GM23338 (cell line): ENCODE results near the gene OMD. TPM values are rescaled to one million over a fixed set of nuclear protein-coding genes. Genes with fewer than 3 reads are reported as not detected.

ENCODE experiments used
- ATAC-seq: fragments of 200-7000 bp; cut with Tn5 transposase; 3 replicates; pipeline ENCODE4 v1.9.1; 2020
- DNase-seq: peaks from one replicate; pipeline ENCODE4 v3.0.0-alpha.2; 2015; ENCODE audit warnings: low spot score
- H2AFZ ChIP-seq: fragments of 200-600 bp; sonication (generic); 2 replicates; pipeline ENCODE4 v1.8.0; 2016; ENCODE audit warnings: antibody characterized with exemption, mild to moderate bottlenecking, moderate library complexity
- H3F3A ChIP-seq: fragments of 200-600 bp; sonication (generic); replicated peaks from 2 replicates; pipeline ENCODE4 v1.8.0; 2017; ENCODE audit warnings: antibody characterized with exemption, mixed run types, low read depth
- H3K27ac ChIP-seq: fragments of 200-600 bp; sonication (generic); 2 replicates; pipeline ENCODE4 v1.6.1; 2016; ENCODE audit warnings: low read depth
- H3K27me3 ChIP-seq: fragments of 200-600 bp; sonication (generic); 2 replicates; pipeline ENCODE4 v1.8.0; 2016; ENCODE audit warnings: mild to moderate bottlenecking, mixed run types, moderate library complexity; ENCODE audit not compliant: insufficient read depth
- H3K36me3 ChIP-seq: fragments of 200-600 bp; sonication (generic); 2 replicates; pipeline ENCODE4 v1.8.0; 2016; ENCODE audit warnings: mild to moderate bottlenecking; ENCODE audit not compliant: insufficient read depth
- H3K4me1 ChIP-seq: fragments of 200-600 bp; sonication (generic); 2 replicates; pipeline ENCODE4 v1.8.0; 2016; ENCODE audit warnings: mild to moderate bottlenecking, moderate library complexity; ENCODE audit not compliant: insufficient read depth
- H3K4me2 ChIP-seq: fragments of 200-600 bp; sonication (generic); 2 replicates; pipeline ENCODE4 v1.7.1; 2017; ENCODE audit warnings: mixed run types
- H3K4me3 ChIP-seq: fragments of 200-600 bp; sonication (generic); 2 replicates; pipeline ENCODE4 v1.6.1; 2016; ENCODE audit warnings: mixed run types
- H3K79me2 ChIP-seq: fragments of 200-600 bp; sonication (generic); replicated peaks from 2 replicates; pipeline ENCODE4 v1.8.0; 2017; ENCODE audit warnings: mild to moderate bottlenecking; ENCODE audit not compliant: insufficient read depth
- H3K9me2 ChIP-seq: fragments of 200-600 bp; sonication (generic); 2 replicates; pipeline ENCODE4 v1.8.0; 2017; ENCODE audit not compliant: insufficient read depth
- H4K20me1 ChIP-seq: fragments of 200-600 bp; sonication (generic); replicated peaks from 2 replicates; pipeline ENCODE4 v1.8.0; 2017; ENCODE audit warnings: mild to moderate bottlenecking; ENCODE audit not compliant: insufficient read depth
- H3K27ac Mint-ChIP-seq: 2 replicates; pipeline ENCODE4 v1.8.0; 2020; ENCODE audit warnings: inconsistent platforms, mild to moderate bottlenecking, moderate library complexity, mixed read lengths
- H3K27me3 Mint-ChIP-seq: 3 replicates; pipeline ENCODE4 v1.8.0; 2022; ENCODE audit warnings: low read depth, mild to moderate bottlenecking, moderate library complexity, mixed read lengths, inconsistent platforms; ENCODE audit not compliant: insufficient read depth, poor library complexity
- H3K36me3 Mint-ChIP-seq: 3 replicates; pipeline ENCODE4 v1.8.0; 2021; ENCODE audit warnings: low read depth, mild to moderate bottlenecking, inconsistent platforms, moderate library complexity, mixed read lengths
- H3K4me1 Mint-ChIP-seq: 3 replicates; pipeline ENCODE4 v1.8.0; 2020; ENCODE audit warnings: mild to moderate bottlenecking, inconsistent platforms, mixed read lengths
- H3K4me3 Mint-ChIP-seq: 3 replicates; pipeline ENCODE4 v1.8.0; 2021; ENCODE audit warnings: moderate library complexity, mild to moderate bottlenecking, inconsistent platforms, mixed read lengths
- H3K9me3 Mint-ChIP-seq: 3 replicates; pipeline ENCODE4 v1.8.0; 2020; ENCODE audit warnings: moderate library complexity, mild to moderate bottlenecking, inconsistent platforms, mixed read lengths
- CREB1 ChIP-seq: fragments of 250-450 bp; sonication (Bioruptor Pico); IDR thresholded peaks from 2 replicates; pipeline ENCODE4 v1.5.0; 2020; ENCODE audit warnings: low read depth, mild to moderate bottlenecking, moderate library complexity
- EZH2 ChIP-seq: fragments of 200-600 bp; sonication (generic); IDR thresholded peaks from one replicate; pipeline ENCODE4 v1.8.0; 2017; ENCODE audit warnings: antibody characterized with exemption, mild to moderate bottlenecking, low read depth; ENCODE audit not compliant: unreplicated experiment
- EZH2phosphoT487 ChIP-seq: fragments of 200-600 bp; sonication (generic); IDR thresholded peaks from one replicate; pipeline ENCODE4 v1.8.1; 2018; ENCODE audit warnings: antibody characterized with exemption; ENCODE audit not compliant: unreplicated experiment
- JUNB ChIP-seq: IDR thresholded peaks from one replicate; pipeline ENCODE4 v1.6.1; 2016; ENCODE audit warnings: antibody characterized with exemption; ENCODE audit not compliant: unreplicated experiment
- NANOG ChIP-seq: IDR thresholded peaks from 2 replicates; pipeline ENCODE4 v1.6.1; 2016; ENCODE audit warnings: antibody characterized with exemption, borderline replicate concordance
- POLR2AphosphoS5 ChIP-seq: IDR thresholded peaks from 2 replicates; pipeline ENCODE4 v1.6.1; 2016; ENCODE audit warnings: antibody characterized with exemption, low read depth
- STAT1 ChIP-seq: IDR thresholded peaks from one replicate; pipeline ENCODE4 v1.6.1; 2016; ENCODE audit warnings: antibody characterized with exemption; ENCODE audit not compliant: unreplicated experiment
- ZNF331 ChIP-seq: fragments of 250-450 bp; sonication (Bioruptor Pico); IDR thresholded peaks from 2 replicates; pipeline ENCODE4 v1.5.0; 2020; ENCODE audit warnings: low read depth, mild to moderate bottlenecking, moderate library complexity
- polyA plus RNA-seq: library from polyadenylated mRNA; unstranded; fragments of >200 nt; fragmentation: Nextera tagmentation; extraction: Ambion mirVana; gene quantifications from 2 replicates; pipeline ENCODE4 v1.2.1, GENCODE V29; 2016
- total RNA-seq: library from RNA; depleted of rRNA; stranded (reverse); fragments of >200 nt; shearing (Covaris generic); gene quantifications from 2 replicates; pipeline ENCODE4 v1.2.3, GENCODE V29; 2014
- TF ChIP-seq, protein P1 (sequence below): IDR thresholded peaks from 2 replicates; pipeline ENCODE4 v1.6.1; 2016; ENCODE audit warnings: antibody characterized with exemption
- TF ChIP-seq, protein P2 (sequence below): fragments of 250-450 bp; sonication (Bioruptor Pico); IDR thresholded peaks from 2 replicates; pipeline ENCODE4 v1.5.0; 2020; ENCODE audit warnings: mild to moderate bottlenecking, moderate library complexity
- TF ChIP-seq, protein P3 (sequence below): IDR thresholded peaks from one replicate; pipeline ENCODE4 v1.6.1; 2018; ENCODE audit warnings: antibody characterized with exemption; ENCODE audit not compliant: unreplicated experiment

The OMD gene
- total and polyA plus RNA-seq, 2 experiments from 2014 or later, result 1.1 TPM; not detected in 1

DNA sequence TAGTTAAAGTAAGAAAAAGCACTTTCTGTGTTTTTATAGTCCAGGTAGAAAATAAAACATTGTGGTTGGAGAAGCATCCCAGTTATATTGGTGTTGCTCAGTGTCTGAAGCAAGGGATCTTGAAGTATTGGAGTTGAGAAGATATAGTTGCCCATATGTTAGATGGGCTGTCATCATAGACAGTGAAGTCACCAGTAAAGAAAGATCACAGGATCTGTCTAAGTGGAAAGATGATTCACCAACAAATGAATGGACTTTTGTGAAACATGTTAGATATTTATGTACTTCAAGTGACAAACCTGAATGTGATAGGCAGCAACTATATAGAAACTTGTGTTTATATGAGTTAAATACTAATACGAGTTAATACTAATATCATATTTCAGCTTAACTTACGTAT is 31.6 kb downstream of the OMD start:
- Histone ChIP-seq H3K27me3 (no peaks in the 10 kb centered on the region), H2AFZ (no peak overlapping the region), H3K79me2 (no peaks in the 10 kb centered on the region), H3K27ac (no peak overlapping the region), H3K4me3 (no peak overlapping the region), H3K4me2 (no peak overlapping the region), H3K9me2 (no peaks in the 10 kb centered on the region), H3K4me1 (no peaks in the 10 kb centered on the region), H3K36me3 (no peaks in the 10 kb centered on the region), H4K20me1 (no peaks in the 10 kb centered on the region), H3F3A (no peaks in the 10 kb centered on the region)
- DNase-seq (no peak), ATAC-seq (no peak)
- Mint-ChIP-seq H3K36me3 (no peaks in the 10 kb centered on the region; the same call in 2 of the 3 replicates), H3K27ac (no peak overlapping the region), H3K4me3 (no peak overlapping the region), H3K9me3 (no peaks in the 10 kb centered on the region), H3K27me3 (no peaks in the 10 kb centered on the region), H3K4me1 (no peaks in the 10 kb centered on the region)
- TF ChIP-seq JUNB, result no peak

DNA sequence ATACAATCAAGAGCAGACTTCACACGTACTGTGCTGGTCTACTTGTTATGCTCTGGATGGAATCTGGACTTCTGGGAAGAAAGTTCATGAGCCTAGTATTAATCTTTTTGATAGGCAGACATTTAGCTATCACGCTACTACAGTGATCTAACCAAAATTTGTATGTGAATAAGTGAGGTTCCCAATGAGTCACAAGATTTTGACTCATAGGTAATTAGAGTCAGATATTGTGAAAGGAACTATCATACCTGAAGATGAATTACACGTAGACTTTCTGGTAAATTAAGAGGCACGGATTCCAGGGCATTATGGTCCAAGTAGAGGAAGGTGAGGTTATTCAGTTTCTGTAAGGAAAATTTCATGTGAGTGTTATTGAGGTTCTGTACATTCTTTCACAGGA is 38.3 kb downstream of the OMD start:
- no peaks in the 10 kb centered on the region for H4K20me1 ChIP-seq
- H3K36me3 ChIP-seq, result no peaks in the 10 kb centered on the region
- no peaks in the 10 kb centered on the region for H3K9me3 Mint-ChIP-seq
- no peak for DNase-seq
- ATAC-seq, result no peak
- no peaks in the 10 kb centered on the region for H3K27me3 Mint-ChIP-seq
- H3K79me2 ChIP-seq, result no peaks in the 10 kb centered on the region
- no peak overlapping the region for H3K4me3 ChIP-seq
- H3K27ac ChIP-seq, result no peak overlapping the region
- peaks cover 1% of the 10 kb centered on the region; the same call in 1 of the 3 replicates for H3K4me1 Mint-ChIP-seq
- no peaks in the 10 kb centered on the region for H3K36me3 Mint-ChIP-seq
- H3K27ac Mint-ChIP-seq, result no peak overlapping the region
- no peaks in the 10 kb centered on the region for H3K27me3 ChIP-seq
- no peaks in the 10 kb centered on the region for H3K4me1 ChIP-seq
- H3K4me3 Mint-ChIP-seq, result no peak overlapping the region
- H3K4me2 ChIP-seq, result no peak overlapping the region
- H3F3A ChIP-seq, result no peaks in the 10 kb centered on the region
- H2AFZ ChIP-seq, result no peak overlapping the region
- no peaks in the 10 kb centered on the region for H3K9me2 ChIP-seq
- TF ChIP-seq EZH2phosphoT487 (no peak), NANOG (no peak), JUNB (no peak), EZH2 (no peak), STAT1 (no peak), CREB1 (CRISPR knock-in tag) (no peak), POLR2AphosphoS5 (no peak), ZNF331 (CRISPR knock-in tag) (no peak)
- TF ChIP-seq, protein P1, sequence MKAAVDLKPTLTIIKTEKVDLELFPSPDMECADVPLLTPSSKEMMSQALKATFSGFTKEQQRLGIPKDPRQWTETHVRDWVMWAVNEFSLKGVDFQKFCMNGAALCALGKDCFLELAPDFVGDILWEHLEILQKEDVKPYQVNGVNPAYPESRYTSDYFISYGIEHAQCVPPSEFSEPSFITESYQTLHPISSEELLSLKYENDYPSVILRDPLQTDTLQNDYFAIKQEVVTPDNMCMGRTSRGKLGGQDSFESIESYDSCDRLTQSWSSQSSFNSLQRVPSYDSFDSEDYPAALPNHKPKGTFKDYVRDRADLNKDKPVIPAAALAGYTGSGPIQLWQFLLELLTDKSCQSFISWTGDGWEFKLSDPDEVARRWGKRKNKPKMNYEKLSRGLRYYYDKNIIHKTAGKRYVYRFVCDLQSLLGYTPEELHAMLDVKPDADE, result no peak
- TF ChIP-seq, protein P2, sequence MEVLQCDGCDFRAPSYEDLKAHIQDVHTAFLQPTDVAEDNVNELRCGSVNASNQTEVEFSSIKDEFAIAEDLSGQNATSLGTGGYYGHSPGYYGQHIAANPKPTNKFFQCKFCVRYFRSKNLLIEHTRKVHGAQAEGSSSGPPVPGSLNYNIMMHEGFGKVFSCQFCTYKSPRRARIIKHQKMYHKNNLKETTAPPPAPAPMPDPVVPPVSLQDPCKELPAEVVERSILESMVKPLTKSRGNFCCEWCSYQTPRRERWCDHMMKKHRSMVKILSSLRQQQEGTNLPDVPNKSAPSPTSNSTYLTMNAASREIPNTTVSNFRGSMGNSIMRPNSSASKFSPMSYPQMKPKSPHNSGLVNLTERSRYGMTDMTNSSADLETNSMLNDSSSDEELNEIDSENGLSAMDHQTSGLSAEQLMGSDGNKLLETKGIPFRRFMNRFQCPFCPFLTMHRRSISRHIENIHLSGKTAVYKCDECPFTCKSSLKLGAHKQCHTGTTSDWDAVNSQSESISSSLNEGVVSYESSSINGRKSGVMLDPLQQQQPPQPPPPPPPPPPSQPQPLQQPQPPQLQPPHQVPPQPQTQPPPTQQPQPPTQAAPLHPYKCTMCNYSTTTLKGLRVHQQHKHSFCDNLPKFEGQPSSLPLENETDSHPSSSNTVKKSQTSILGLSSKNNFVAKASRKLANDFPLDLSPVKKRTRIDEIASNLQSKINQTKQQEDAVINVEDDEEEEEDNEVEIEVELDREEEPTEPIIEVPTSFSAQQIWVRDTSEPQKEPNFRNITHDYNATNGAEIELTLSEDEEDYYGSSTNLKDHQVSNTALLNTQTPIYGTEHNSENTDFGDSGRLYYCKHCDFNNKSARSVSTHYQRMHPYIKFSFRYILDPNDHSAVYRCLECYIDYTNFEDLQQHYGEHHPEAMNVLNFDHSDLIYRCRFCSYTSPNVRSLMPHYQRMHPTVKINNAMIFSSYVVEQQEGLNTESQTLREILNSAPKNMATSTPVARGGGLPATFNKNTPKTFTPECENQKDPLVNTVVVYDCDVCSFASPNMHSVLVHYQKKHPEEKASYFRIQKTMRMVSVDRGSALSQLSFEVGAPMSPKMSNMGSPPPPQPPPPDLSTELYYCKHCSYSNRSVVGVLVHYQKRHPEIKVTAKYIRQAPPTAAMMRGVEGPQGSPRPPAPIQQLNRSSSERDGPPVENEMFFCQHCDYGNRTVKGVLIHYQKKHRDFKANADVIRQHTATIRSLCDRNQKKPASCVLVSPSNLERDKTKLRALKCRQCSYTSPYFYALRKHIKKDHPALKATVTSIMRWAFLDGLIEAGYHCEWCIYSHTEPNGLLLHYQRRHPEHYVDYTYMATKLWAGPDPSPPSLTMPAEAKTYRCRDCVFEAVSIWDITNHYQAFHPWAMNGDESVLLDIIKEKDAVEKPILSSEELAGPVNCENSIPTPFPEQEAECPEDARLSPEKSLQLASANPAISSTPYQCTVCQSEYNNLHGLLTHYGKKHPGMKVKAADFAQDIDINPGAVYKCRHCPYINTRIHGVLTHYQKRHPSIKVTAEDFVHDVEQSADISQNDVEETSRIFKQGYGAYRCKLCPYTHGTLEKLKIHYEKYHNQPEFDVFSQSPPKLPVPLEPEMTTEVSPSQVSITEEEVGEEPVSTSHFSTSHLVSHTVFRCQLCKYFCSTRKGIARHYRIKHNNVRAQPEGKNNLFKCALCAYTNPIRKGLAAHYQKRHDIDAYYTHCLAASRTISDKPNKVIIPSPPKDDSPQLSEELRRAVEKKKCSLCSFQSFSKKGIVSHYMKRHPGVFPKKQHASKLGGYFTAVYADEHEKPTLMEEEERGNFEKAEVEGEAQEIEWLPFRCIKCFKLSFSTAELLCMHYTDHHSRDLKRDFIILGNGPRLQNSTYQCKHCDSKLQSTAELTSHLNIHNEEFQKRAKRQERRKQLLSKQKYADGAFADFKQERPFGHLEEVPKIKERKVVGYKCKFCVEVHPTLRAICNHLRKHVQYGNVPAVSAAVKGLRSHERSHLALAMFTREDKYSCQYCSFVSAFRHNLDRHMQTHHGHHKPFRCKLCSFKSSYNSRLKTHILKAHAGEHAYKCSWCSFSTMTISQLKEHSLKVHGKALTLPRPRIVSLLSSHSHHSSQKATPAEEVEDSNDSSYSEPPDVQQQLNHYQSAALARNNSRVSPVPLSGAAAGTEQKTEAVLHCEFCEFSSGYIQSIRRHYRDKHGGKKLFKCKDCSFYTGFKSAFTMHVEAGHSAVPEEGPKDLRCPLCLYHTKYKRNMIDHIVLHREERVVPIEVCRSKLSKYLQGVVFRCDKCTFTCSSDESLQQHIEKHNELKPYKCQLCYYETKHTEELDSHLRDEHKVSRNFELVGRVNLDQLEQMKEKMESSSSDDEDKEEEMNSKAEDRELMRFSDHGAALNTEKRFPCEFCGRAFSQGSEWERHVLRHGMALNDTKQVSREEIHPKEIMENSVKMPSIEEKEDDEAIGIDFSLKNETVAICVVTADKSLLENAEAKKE (CRISPR knock-in tag), result no peak
- TF ChIP-seq, protein P3, sequence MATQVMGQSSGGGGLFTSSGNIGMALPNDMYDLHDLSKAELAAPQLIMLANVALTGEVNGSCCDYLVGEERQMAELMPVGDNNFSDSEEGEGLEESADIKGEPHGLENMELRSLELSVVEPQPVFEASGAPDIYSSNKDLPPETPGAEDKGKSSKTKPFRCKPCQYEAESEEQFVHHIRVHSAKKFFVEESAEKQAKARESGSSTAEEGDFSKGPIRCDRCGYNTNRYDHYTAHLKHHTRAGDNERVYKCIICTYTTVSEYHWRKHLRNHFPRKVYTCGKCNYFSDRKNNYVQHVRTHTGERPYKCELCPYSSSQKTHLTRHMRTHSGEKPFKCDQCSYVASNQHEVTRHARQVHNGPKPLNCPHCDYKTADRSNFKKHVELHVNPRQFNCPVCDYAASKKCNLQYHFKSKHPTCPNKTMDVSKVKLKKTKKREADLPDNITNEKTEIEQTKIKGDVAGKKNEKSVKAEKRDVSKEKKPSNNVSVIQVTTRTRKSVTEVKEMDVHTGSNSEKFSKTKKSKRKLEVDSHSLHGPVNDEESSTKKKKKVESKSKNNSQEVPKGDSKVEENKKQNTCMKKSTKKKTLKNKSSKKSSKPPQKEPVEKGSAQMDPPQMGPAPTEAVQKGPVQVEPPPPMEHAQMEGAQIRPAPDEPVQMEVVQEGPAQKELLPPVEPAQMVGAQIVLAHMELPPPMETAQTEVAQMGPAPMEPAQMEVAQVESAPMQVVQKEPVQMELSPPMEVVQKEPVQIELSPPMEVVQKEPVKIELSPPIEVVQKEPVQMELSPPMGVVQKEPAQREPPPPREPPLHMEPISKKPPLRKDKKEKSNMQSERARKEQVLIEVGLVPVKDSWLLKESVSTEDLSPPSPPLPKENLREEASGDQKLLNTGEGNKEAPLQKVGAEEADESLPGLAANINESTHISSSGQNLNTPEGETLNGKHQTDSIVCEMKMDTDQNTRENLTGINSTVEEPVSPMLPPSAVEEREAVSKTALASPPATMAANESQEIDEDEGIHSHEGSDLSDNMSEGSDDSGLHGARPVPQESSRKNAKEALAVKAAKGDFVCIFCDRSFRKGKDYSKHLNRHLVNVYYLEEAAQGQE, result no peak
